IPS-15b (cell line): ENCODE measurements around the gene SLC35A1.

ENCODE experiments used
- H3K27me3 ChIP-seq: one replicate; pipeline ENCODE4 v1.6.1; 2013; ENCODE audit warnings: low read length; ENCODE audit not compliant: control insufficient read depth, insufficient read depth
- H3K36me3 ChIP-seq: one replicate; pipeline ENCODE4 v1.6.1; 2013; ENCODE audit warnings: low read length; ENCODE audit not compliant: control insufficient read depth, insufficient read depth
- H3K4me1 ChIP-seq: one replicate; pipeline ENCODE4 v1.6.1; 2013; ENCODE audit warnings: mild to moderate bottlenecking, low read length; ENCODE audit not compliant: control insufficient read depth, insufficient read depth
- H3K4me3 ChIP-seq: one replicate; pipeline ENCODE4 v1.5.1; 2013; ENCODE audit warnings: low read depth, low read length
- H3K9ac ChIP-seq: one replicate; pipeline ENCODE4 v1.6.1; 2013; ENCODE audit warnings: low read depth, mild to moderate bottlenecking, low read length
- H3K9me3 ChIP-seq: one replicate; pipeline ENCODE4 v1.6.1; 2013; ENCODE audit warnings: mild to moderate bottlenecking, low read length; ENCODE audit not compliant: control insufficient read depth, insufficient read depth

SLC35A1 gene

DNA sequence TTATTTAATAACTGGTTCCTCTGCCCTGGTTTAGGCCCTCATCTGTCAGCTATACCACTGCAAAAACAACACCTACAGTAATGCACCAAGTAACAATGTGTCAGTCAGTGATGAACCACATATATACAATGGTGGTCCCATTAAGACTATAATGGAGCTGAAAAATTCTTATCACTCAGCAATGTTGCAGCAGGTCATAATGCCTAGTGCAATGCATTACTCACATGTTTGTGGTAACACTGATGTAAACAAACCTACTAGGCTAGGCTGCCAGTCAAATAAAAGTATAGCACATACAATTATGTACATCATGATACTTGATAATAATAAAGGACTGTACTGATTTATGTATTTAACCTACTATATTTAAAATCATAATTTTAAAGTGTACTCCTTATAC is 85.7 kb downstream of the SLC35A1 start:
- Histone ChIP-seq H3K36me3 (peaks cover 7% of the 10 kb centered on the region), H3K4me1 (peaks cover 6% of the 10 kb centered on the region), H3K9me3 (no peaks in the 10 kb centered on the region), H3K9ac (no peak overlapping the region), H3K27me3 (no peaks in the 10 kb centered on the region), H3K4me3 (no peak overlapping the region)

DNA sequence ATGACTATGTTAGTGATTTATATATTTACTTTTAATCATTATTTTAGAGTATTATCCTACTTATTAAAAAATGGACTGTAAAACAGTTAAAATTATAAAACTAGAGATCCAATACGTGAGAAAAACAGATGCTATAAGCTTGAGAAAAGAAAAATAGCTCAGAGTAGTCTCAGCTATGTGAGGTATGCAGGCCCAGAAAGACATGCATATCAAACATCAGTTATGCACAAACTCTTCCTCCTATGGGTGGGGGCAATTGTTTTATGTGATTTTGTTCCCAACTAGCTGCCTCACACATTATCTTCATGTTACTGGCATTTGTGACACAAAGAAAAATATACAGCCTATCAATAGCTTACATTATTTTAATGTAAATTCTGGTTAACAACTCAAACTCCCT is 88.2 kb downstream of the SLC35A1 start:
- Histone ChIP-seq H3K36me3 (peaks cover 4% of the 10 kb centered on the region), H3K9me3 (no peaks in the 10 kb centered on the region), H3K27me3 (no peaks in the 10 kb centered on the region), H3K4me3 (no peak overlapping the region), H3K9ac (no peak overlapping the region), H3K4me1 (peaks cover 6% of the 10 kb centered on the region)
